OCI-LY1 (cell line): ENCODE data around the gene RAI14.

Experiments used
- H2AFZ ChIP-seq: fragments of 200-600 bp; sonication (generic), shearing (Covaris generic); 2 replicates; pipeline ENCODE4 v1.6.0; 2014; ENCODE audit warnings: antibody characterized with exemption, mild to moderate bottlenecking, low read length
- H3F3A ChIP-seq: fragments of 200-600 bp; sonication (generic), shearing (Covaris generic); 2 replicates; pipeline ENCODE4 v1.6.0; 2014; ENCODE audit warnings: mild to moderate bottlenecking, antibody characterized with exemption, low read length, moderate library complexity; ENCODE audit not compliant: insufficient read depth
- H3K27ac ChIP-seq: fragments of 200-600 bp; sonication (generic); 2 replicates; pipeline ENCODE4 v1.5.1; 2014; ENCODE audit warnings: low read length, mixed run types, mild to moderate bottlenecking, low read depth; ENCODE audit not compliant: poor library complexity, severe bottlenecking
- H3K27me3 ChIP-seq: fragments of 200-600 bp; sonication (generic); 2 replicates; pipeline ENCODE4 v1.6.0; 2014; ENCODE audit warnings: antibody characterized with exemption, mild to moderate bottlenecking, low read length, moderate library complexity; ENCODE audit not compliant: insufficient read depth
- H3K36me3 ChIP-seq: fragments of 200-600 bp; sonication (generic); 2 replicates; pipeline ENCODE4 v1.6.1; 2014; ENCODE audit warnings: mild to moderate bottlenecking, antibody characterized with exemption, low read length, moderate library complexity, mixed read lengths; ENCODE audit not compliant: insufficient read depth
- H3K4me1 ChIP-seq: fragments of 200-600 bp; sonication (generic); 2 replicates; pipeline ENCODE4 v1.5.1; 2014; ENCODE audit warnings: mild to moderate bottlenecking, low read length, moderate library complexity; ENCODE audit not compliant: insufficient read depth, severe bottlenecking
- H3K4me2 ChIP-seq: fragments of 200-600 bp; sonication (generic), shearing (Covaris generic); 2 replicates; pipeline ENCODE4 v1.6.1; 2014; ENCODE audit warnings: low read length
- H3K4me3 ChIP-seq: fragments of 200-600 bp; sonication (generic); 2 replicates; pipeline ENCODE4 v1.5.1; 2014; ENCODE audit warnings: low read length, low read depth, mild to moderate bottlenecking, mixed read lengths; ENCODE audit not compliant: poor library complexity, severe bottlenecking
- H3K79me2 ChIP-seq: fragments of 200-600 bp; shearing (Covaris generic); 2 replicates; pipeline ENCODE4 v1.6.1; 2016; ENCODE audit warnings: mixed run types, low read length, mixed read lengths; ENCODE audit not compliant: insufficient read depth
- H3K9ac ChIP-seq: fragments of 200-600 bp; sonication (generic), shearing (Covaris generic); 2 replicates; pipeline ENCODE4 v1.6.1; 2014; ENCODE audit warnings: mild to moderate bottlenecking, low read length, mixed read lengths
- H3K9me2 ChIP-seq: fragments of 200-600 bp; sonication (generic), shearing (Covaris generic); 2 replicates; pipeline ENCODE4 v1.6.1; 2014; ENCODE audit warnings: low read depth, mild to moderate bottlenecking, low read length, mixed read lengths
- H3K9me3 ChIP-seq: fragments of 200-600 bp; shearing (Covaris generic); 2 replicates; pipeline ENCODE4 v1.6.1; 2014; ENCODE audit warnings: low read length, mixed read lengths
- H4K20me1 ChIP-seq: fragments of 200-600 bp; sonication (generic), shearing (Covaris generic); 2 replicates; pipeline ENCODE4 v1.6.0; 2016; ENCODE audit warnings: mild to moderate bottlenecking, low read length; ENCODE audit not compliant: insufficient read depth
- CTCF ChIP-seq: fragments of 200-600 bp; sonication (generic), shearing (Covaris generic); IDR thresholded peaks from 2 replicates; pipeline ENCODE4 v1.5.1; 2017; ENCODE audit warnings: mild to moderate bottlenecking, antibody characterized with exemption, low read length, moderate library complexity, mixed read lengths
- EZH2 ChIP-seq: fragments of 200-600 bp; sonication (generic), shearing (Covaris generic); IDR thresholded peaks from 2 replicates; pipeline ENCODE4 v1.8.0; 2017; ENCODE audit warnings: borderline replicate concordance, mixed run types, mild to moderate bottlenecking, antibody characterized with exemption, low read length, moderate library complexity, mixed read lengths

RAI14 gene

GRCh38 chr5:34806532-34806931 lies 150.4 kb downstream of the RAI14 start:
- Histone ChIP-seq H3F3A (no peaks in the 10 kb centered on the region), H3K4me1 (no peaks in the 10 kb centered on the region), H3K79me2 (no peaks in the 10 kb centered on the region), H3K4me3 (no peak overlapping the region), H3K4me2 (no peak overlapping the region), H3K36me3 (no peaks in the 10 kb centered on the region), H3K27ac (no peak overlapping the region), H3K9ac (no peak overlapping the region), H3K27me3 (no peaks in the 10 kb centered on the region), H3K9me2 (no peaks in the 10 kb centered on the region), H2AFZ (no peak overlapping the region), H3K9me3 (no peaks in the 10 kb centered on the region), H4K20me1 (no peaks in the 10 kb centered on the region)
- TF ChIP-seq EZH2 = no peak
- TF ChIP-seq CTCF = no peak

DNA sequence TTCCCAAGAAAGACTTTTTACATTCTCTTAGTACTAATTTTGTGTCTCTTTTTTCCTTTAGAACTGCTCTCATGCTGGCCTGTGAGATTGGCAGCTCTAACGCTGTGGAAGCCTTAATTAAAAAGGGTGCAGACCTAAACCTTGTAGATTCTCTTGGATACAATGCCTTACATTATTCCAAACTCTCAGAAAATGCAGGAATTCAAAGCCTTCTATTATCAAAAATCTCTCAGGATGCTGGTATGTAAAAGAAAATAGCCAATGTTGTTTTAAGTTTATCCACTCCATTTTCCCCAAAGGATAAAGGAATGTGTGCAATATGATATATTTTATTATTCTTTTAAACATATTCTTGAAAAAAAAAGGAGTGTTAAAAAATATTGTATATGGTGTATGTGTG lies 155.6 kb downstream of the RAI14 start:
- no peaks in the 10 kb centered on the region for H3K36me3 ChIP-seq
- H3K4me3 ChIP-seq = no peak overlapping the region
- no peaks in the 10 kb centered on the region for H3K9me2 ChIP-seq
- no peaks in the 10 kb centered on the region for H4K20me1 ChIP-seq
- no peaks in the 10 kb centered on the region for H3K4me1 ChIP-seq
- TF ChIP-seq CTCF = no peak
- no peak for TF ChIP-seq EZH2
- H3K79me2 ChIP-seq = no peaks in the 10 kb centered on the region
- no peaks in the 10 kb centered on the region for H3K27me3 ChIP-seq
- H3K9ac ChIP-seq = no peak overlapping the region
- no peaks in the 10 kb centered on the region for H3F3A ChIP-seq
- no peak overlapping the region for H3K4me2 ChIP-seq
- no peak overlapping the region for H3K27ac ChIP-seq
- H3K9me3 ChIP-seq = no peaks in the 10 kb centered on the region
- no peak overlapping the region for H2AFZ ChIP-seq

DNA sequence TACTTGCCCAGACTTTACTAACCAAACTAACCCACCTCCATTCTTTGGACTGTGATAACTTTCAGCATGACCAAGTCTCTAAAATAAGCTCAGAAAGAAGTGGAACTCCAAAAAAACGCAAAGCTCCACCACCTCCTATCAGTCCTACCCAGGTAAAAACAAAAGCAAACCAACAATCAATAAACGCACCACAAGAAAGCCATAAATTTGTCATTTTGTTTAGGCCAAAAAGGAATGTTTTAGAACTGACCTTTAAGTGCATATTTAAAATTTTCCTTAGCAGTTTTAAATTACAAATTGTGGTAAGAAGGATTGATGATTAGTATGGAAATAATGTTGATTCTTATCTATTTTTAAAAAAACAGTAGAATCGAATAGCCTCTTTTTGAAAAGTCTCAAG lies 157.4 kb downstream of the RAI14 start:
- no peak for TF ChIP-seq EZH2
- TF ChIP-seq CTCF = no peak

More for the DNA sequence above, 157.4 kb downstream of the RAI14 start:
- Histone ChIP-seq H3K79me2 (no peaks in the 10 kb centered on the region), H2AFZ (no peak overlapping the region), H3K36me3 (no peaks in the 10 kb centered on the region), H3K4me2 (no peak overlapping the region), H4K20me1 (no peaks in the 10 kb centered on the region), H3K4me1 (no peaks in the 10 kb centered on the region), H3K9ac (no peak overlapping the region), H3F3A (no peaks in the 10 kb centered on the region), H3K27me3 (no peaks in the 10 kb centered on the region), H3K4me3 (no peak overlapping the region), H3K27ac (no peak overlapping the region), H3K9me3 (no peaks in the 10 kb centered on the region), H3K9me2 (no peaks in the 10 kb centered on the region)
